HepG2 (cell line): ENCODE data around the gene USP28. TPM values are rescaled to one million over a fixed set of nuclear protein-coding genes. Genes with fewer than 3 reads are reported as not detected.

Source experiments
- DNMT3B ChIP-seq: conservative IDR thresholded peaks from 2 replicates; pipeline ENCODE4 v1.6.1; 2016; ENCODE audit warnings: missing biosample characterization, control low read depth
- FOXA3 ChIP-seq: IDR thresholded peaks from 2 replicates; pipeline ENCODE4 v1.6.1; 2016; ENCODE audit warnings: missing genetic modification reagents, missing compliant biosample characterization
- HMGA1 ChIP-seq: sonication (generic); formaldehyde crosslinking; conservative IDR thresholded peaks from 2 replicates; pipeline ENCODE4 v1.4.0; 2020; ENCODE audit warnings: missing genetic modification reagents
- MEIS2 ChIP-seq: sonication (generic); formaldehyde crosslinking; IDR thresholded peaks from 2 replicates; pipeline ENCODE4 v1.9.0; 2021; ENCODE audit warnings: mild to moderate bottlenecking, missing genetic modification reagents
- MTF1 ChIP-seq: sonication (generic); formaldehyde crosslinking; IDR thresholded peaks from 2 replicates; pipeline ENCODE4 v1.5.0; 2020; ENCODE audit warnings: missing genetic modification reagents
- POLR2G ChIP-seq: fragments of 200-400 bp; formaldehyde crosslinking; IDR thresholded peaks from 2 replicates; pipeline ENCODE4 v1.6.1; 2018; ENCODE audit warnings: mild to moderate bottlenecking, low read depth, low read length, moderate library complexity
- RAD21 ChIP-seq: fragments of 450-650 bp; formaldehyde crosslinking; IDR thresholded peaks from 2 replicates; pipeline ENCODE4 v1.5.0; 2020; ENCODE audit warnings: mild to moderate bottlenecking
- SRSF1 ChIP-seq: fragments of 200-400 bp; formaldehyde crosslinking; optimal IDR thresholded peaks from 2 replicates; pipeline ENCODE3; 2017; ENCODE audit warnings: mild to moderate bottlenecking, low read depth, low read length, moderate library complexity
- TCF12 ChIP-seq, 2 experiments: fragments of 450-650 bp in 1 of 2; sonication (generic) in 1 of 2; formaldehyde crosslinking in 1 of 2; IDR thresholded peaks; 2 replicates each; pipeline versions ENCODE4 v1.6.1 to v1.8.0; 2017 to 2022; ENCODE audit warnings: antibody characterized with exemption in 1 of 2, mild to moderate bottlenecking in 1 of 2, missing genetic modification reagents in 1 of 2, moderate library complexity in 1 of 2
- ZNF138 ChIP-seq: sonication (generic); formaldehyde crosslinking; IDR thresholded peaks from 2 replicates; pipeline ENCODE4 v1.5.0; 2020; ENCODE audit warnings: mild to moderate bottlenecking, low read depth, missing genetic modification reagents
- ZNF296 ChIP-seq: sonication (generic); formaldehyde crosslinking; conservative IDR thresholded peaks from 2 replicates; pipeline ENCODE4 v1.5.0; 2020; ENCODE audit warnings: mild to moderate bottlenecking, missing genetic modification reagents
- ZNF329 ChIP-seq: sonication (generic); formaldehyde crosslinking; IDR thresholded peaks from 2 replicates; pipeline ENCODE4 v1.9.0; 2021; ENCODE audit warnings: low read depth, mild to moderate bottlenecking, missing genetic modification reagents
- ZNF556 ChIP-seq: sonication (generic); formaldehyde crosslinking; IDR thresholded peaks from 2 replicates; pipeline ENCODE4 v1.4.0; 2020; ENCODE audit warnings: mild to moderate bottlenecking, missing genetic modification reagents, borderline replicate concordance
- ZNF569 ChIP-seq: sonication (generic); formaldehyde crosslinking; IDR thresholded peaks from 2 replicates; pipeline ENCODE4 v1.5.0; 2020; ENCODE audit warnings: mild to moderate bottlenecking, missing genetic modification reagents, moderate library complexity, borderline replicate concordance
- polyA plus RNA-seq, 8 experiments: library from polyadenylated mRNA; depleted of rRNA in 3 of 8; stranded (reverse) in 7 of 8; unstranded in 1 of 8; fragments of >200 nt; fragmentation: Illumina TruSeq in 4 of 8; extraction: Trizol in 4 of 8; gene quantifications; 2 replicates each; pipeline versions ENCODE4 v1.2.1 to v1.2.3, GENCODE V29; 2011 to 2016; ENCODE audit warnings: low read depth in 4 of 8, missing spikeins in 1 of 8, mixed read lengths in 1 of 8; ENCODE audit not compliant: insufficient read depth in 1 of 8
- total RNA-seq, 5 experiments: library from RNA; depleted of rRNA; stranded (reverse); fragments of >200 nt; fragmentation: Illumina TruSeq; extraction: Trizol; gene quantifications; 2 replicates each; pipeline ENCODE4 v1.2.3, GENCODE V29; 2016; ENCODE audit warnings: low read depth in 1 of 5
- TF ChIP-seq, protein P1 (sequence below): sonication (generic); formaldehyde crosslinking; IDR thresholded peaks from 2 replicates; pipeline ENCODE4 v1.4.0; 2020; ENCODE audit warnings: mild to moderate bottlenecking, missing genetic modification reagents
- TF ChIP-seq, protein P2 (sequence below): sonication (generic); formaldehyde crosslinking; IDR thresholded peaks from 2 replicates; pipeline ENCODE4 v1.8.0; 2022; ENCODE audit warnings: mild to moderate bottlenecking, missing genetic modification reagents; ENCODE audit not compliant: insufficient replicate concordance
- TF ChIP-seq, protein P3 (sequence below): sonication (generic); formaldehyde crosslinking; IDR thresholded peaks from 2 replicates; pipeline ENCODE4 v1.4.0; 2020; ENCODE audit warnings: mild to moderate bottlenecking, low read depth, missing genetic modification reagents

USP28 gene
- total and polyA plus RNA-seq, 2 of the 13 experiments (the other 11 are each of a cell fraction or from before 2014, with no cell fraction given), result 29.6 to 34.3 TPM

DNA sequence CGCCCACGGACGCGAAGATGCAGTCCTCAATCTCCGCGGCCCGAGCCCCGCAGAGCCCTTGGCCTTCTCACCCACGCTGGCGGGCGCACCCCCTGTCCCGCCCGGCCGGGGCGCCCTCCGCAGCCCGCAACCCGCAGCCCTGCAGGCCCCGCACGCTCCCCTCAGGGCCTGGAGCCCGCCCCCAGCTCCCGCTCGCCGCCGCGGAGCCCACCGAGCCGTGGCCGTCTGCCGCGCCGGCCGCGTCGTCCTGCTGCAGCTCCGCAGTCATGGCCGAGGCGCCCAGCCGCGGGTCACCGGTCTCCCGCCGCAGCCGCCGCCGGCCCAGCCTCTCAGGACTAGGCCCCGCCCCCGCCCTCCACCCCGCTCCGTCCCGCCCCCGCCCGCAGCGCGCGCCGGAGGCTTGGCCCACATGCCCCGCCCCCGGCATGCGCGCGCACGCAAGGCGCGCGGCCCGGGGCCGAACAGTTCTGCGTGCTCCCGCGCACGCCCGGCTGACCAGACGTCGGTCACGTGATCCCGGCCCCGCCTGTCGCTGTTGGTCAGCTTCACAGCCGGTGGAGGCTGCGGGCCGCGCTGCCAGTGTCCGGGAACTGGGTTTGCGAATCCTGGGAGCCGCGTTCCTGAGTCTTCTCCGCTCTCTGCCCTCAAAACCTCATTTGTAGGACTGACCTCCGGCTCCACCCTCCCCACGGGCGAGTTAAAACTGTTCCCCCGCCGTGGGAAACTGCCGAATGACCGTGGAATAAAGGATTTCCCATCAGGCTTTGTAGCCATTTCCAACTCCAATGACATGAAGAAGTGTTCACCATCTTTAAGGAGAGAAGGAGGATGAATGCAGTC is at the start of gene USP28 (continued):
- TF ChIP-seq, protein P1, sequence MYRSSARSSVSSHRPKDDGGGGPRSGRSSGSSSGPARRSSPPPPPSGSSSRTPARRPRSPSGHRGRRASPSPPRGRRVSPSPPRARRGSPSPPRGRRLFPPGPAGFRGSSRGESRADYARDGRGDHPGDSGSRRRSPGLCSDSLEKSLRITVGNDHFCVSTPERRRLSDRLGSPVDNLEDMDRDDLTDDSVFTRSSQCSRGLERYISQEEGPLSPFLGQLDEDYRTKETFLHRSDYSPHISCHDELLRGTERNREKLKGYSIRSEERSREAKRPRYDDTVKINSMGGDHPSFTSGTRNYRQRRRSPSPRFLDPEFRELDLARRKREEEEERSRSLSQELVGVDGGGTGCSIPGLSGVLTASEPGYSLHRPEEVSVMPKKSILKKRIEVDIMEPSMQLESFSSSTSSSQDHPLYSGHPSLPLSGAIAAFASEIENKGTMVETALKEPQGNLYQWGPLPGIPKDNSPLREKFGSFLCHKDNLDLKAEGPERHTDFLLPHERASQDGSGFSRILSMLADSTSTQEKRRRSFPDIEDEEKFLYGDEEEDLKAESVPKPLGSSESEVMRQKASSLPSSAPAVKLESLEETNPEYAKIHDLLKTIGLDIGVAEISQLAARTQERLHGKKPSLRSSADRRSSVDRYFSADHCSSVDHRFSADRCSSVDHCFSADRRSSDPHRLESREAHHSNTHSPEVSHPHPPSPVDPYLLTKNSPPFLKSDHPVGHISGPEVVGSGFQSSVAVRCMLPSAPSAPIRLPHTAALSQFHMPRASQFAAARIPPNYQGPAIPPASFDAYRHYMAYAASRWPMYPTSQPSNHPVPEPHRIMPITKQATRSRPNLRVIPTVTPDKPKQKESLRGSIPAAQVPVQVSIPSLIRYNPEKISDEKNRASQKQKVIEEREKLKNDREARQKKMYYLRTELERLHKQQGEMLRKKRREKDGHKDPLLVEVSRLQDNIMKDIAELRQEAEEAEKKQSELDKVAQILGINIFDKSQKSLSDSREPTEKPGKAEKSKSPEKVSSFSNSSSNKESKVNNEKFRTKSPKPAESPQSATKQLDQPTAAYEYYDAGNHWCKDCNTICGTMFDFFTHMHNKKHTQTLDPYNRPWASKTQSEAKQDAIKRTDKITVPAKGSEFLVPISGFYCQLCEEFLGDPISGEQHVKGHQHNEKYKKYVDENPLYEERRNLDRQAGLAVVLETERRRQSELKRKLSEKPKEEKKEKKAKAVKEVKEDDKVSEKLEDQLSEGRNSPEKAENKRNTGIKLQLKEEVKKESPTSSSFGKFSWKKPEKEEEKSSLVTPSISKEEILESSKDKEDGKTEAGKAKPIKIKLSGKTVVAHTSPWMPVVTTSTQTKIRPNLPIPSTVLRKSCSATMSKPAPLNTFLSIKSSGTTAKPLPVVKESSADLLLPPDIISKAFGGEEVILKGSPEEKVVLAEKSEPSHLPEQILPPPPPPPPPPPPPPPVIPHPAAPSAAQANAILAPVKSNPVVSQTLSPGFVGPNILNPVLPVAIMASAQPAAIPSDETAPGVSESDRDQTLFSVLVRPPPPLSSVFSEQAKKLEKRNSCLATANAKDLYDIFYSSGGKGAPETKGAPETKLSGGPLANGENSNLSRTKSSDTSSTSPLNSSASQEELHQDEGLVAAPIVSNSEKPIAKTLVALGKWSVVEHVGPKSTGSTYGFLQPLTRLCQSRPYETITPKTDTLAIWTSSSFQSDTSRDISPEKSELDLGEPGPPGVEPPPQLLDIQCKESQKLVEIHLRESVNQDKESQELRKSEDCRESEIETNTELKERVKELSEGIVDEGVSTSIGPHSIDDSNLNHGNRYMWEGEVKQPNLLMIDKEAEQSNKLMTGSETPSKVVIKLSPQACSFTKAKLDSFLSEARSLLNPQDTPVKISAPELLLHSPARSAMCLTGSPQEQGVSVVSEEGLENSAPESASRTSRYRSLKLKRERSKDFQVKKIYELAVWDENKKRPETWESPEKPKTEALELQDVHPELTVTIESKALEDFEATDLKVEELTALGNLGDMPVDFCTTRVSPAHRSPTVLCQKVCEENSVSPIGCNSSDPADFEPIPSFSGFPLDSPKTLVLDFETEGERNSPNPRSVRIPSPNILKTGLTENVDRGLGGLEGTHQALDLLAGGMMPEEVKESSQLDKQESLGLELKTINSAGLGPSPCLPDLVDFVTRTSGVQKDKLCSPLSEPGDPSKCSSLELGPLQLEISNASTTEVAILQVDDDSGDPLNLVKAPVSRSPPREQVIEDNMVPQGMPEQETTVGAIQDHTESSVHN (CRISPR knock-in tag), result no peak
- TF ChIP-seq, protein P2, sequence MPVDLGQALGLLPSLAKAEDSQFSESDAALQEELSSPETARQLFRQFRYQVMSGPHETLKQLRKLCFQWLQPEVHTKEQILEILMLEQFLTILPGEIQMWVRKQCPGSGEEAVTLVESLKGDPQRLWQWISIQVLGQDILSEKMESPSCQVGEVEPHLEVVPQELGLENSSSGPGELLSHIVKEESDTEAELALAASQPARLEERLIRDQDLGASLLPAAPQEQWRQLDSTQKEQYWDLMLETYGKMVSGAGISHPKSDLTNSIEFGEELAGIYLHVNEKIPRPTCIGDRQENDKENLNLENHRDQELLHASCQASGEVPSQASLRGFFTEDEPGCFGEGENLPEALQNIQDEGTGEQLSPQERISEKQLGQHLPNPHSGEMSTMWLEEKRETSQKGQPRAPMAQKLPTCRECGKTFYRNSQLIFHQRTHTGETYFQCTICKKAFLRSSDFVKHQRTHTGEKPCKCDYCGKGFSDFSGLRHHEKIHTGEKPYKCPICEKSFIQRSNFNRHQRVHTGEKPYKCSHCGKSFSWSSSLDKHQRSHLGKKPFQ, result no peak
- TF ChIP-seq DNMT3B (CRISPR knock-in tag), result no peak
- TF ChIP-seq HMGA1 (CRISPR knock-in tag), result no peak
- no peak for TF ChIP-seq ZNF138
- TF ChIP-seq ZNF296 (CRISPR knock-in tag), result no peak
- no peak for TF ChIP-seq TCF12 (IDR thresholded peaks at IDR 0.05)
- TF ChIP-seq TCF12 (CRISPR knock-in tag; IDR thresholded peaks at IDR 0.05), result 0 out of 2 replicates have a peak, but pooled peaks have one; percentile 74
- TF ChIP-seq, protein P3, sequence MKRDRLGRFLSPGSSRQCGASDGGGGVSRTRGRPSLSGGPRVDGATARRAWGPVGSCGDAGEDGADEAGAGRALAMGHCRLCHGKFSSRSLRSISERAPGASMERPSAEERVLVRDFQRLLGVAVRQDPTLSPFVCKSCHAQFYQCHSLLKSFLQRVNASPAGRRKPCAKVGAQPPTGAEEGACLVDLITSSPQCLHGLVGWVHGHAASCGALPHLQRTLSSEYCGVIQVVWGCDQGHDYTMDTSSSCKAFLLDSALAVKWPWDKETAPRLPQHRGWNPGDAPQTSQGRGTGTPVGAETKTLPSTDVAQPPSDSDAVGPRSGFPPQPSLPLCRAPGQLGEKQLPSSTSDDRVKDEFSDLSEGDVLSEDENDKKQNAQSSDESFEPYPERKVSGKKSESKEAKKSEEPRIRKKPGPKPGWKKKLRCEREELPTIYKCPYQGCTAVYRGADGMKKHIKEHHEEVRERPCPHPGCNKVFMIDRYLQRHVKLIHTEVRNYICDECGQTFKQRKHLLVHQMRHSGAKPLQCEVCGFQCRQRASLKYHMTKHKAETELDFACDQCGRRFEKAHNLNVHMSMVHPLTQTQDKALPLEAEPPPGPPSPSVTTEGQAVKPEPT (CRISPR knock-in tag), result peak; percentile 29; the same call in 1 of the 2 replicates
- TF ChIP-seq POLR2G, result peak; percentile 98
- TF ChIP-seq ZNF329 (CRISPR knock-in tag), result peak; percentile 45; the same call in 1 of the 2 replicates
- no peak for TF ChIP-seq ZNF569
- TF ChIP-seq MTF1 (CRISPR knock-in tag), result no peak
- TF ChIP-seq ZNF556 (CRISPR knock-in tag), result peak; percentile 71; the same call in 1 of the 2 replicates
- no peak for TF ChIP-seq SRSF1
- TF ChIP-seq MEIS2 (CRISPR knock-in tag), result no peak
- peak; percentile 53; the same call in 1 of the 2 replicates for TF ChIP-seq FOXA3
- TF ChIP-seq RAD21 (CRISPR knock-in tag), result peak; percentile 7; the same call in 1 of the 2 replicates
